ENCODE measurements around the gene ELAVL1.
A peak's percentile ranks its signal among the peaks of the same experiment; 100 is the strongest.
"Not testable (repeated sequence)": the region's sequence is repeated elsewhere in the genome, so short reads cannot be mapped to it uniquely, and the experiment has no call there.

ELAVL1 gene

DNA sequence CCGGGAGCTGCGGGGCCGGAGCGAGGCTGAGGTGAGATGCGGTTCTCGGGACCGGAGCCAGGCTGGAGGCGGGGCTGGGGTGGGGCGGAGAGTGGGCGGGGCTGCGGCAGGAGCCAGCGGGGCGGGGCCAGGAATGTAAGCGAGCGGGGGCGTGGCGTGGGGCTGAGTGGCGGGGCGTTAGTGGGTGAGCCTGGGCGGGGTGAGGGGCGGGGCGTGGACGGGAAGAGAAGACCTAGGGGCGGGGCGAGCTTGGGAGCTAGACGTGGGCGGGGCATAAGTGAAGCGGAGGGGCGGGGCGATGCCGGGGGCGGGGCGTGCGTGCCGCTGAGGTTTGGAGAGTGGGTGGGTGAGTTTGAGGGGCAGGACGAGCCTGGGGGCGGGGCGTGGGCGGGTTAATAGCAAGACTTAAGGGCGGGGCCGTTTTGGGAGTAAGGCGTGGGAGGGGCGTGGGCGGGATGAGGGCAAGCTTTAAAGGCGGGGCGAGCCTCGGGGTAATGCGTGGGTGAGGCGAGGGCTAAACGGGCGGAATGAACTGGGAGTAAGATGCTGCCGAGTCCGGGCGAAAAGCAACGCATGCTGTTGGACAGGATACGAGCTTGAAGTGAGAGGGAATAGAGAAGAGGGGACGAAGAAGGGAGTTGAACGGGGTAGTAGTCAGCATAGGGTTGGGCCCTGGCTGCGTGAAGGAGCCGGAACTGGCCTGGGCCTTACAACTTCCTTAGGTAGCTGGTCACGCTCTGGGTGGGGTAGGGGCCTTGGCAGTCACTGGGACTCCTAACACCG is 84.7 kb downstream of the ELAVL1 start:
- peak; percentile 97 to 100 (median 100) for DNase-seq

DNA sequence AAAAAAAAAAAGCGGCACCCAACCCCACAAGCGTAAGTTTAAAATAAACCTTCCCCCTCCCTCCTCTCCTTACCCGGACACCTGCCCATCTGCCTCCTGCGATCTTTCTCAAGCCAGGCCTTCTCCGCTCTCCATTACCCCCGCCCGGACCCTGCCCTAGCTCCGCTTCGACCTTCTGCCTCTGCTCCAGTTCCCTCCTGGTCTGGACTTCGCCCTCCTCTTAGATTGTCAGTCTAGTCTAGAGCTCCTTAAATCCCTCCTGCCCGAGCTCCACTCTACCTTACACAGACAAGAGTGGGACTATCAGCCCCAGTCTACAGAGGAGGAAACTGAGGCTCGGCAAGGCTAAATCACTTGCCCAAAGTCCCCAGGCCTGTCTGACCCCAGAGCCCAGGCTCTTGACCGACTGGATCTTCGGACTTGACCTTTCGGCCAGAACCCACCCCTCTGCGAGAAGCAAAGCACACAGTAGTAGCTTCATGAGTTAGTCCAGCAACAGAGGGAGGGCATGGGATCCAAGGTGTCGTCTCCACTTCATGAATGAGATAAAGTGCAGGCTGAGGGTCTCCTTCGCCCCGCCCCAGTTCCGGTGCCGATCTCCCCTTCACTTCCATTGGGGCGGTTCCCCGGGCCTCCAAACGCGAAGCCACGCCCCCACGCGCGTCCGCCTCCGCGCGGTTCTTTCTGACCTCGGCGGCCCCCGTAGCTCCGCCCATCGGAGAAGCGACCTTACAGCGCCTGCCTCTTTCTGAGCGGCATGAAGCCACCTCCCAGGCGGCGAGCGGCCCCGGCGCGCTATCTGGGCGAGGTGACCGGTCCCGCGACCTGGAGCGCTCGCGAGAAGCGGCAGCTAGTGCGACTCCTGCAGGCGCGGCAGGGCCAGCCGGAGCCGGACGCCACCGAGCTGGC is 85.6 kb downstream of the ELAVL1 start, which contains the start of gene SNAPC2:
SNAPC2 (plus strand) TSS at position 729 of the 909 bp plus-strand sequence; CDS start at position 758, 29 bp downstream.
- peak; percentile 92 to 97 (median 94) for DNase-seq

GRCh38 chr19:7918615-7919421 is 86.6 kb downstream of the ELAVL1 start:
- DNase-seq = no peak

DNA sequence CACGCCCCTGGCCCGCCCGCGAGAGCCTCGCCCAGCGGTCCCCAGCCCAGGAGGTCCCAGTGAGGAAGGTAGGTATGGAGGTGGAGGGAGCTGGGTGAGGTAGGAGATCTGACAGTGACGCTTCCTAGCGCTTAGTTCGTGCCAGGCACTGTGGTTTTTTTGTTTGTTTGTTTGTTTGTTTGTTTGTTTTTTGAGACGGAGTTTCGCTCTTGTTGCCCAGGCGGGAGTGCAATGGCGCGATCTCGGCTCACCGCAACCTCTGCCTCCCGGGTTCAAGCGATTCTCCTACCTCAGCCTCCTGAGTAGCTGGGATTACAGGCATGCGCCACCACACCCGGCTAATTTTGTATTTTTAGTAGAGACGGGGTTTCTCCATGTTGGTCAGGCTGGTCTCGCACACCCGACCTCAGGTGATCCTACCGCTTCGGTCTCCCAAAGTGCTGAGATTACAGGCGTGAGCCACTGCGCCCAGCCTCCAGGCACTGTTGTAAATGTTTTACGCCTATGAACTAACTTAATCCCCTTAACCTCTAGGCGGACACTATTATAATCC is 87.3 kb downstream of the ELAVL1 start:
- not testable (repeated sequence) for DNase-seq

DNA sequence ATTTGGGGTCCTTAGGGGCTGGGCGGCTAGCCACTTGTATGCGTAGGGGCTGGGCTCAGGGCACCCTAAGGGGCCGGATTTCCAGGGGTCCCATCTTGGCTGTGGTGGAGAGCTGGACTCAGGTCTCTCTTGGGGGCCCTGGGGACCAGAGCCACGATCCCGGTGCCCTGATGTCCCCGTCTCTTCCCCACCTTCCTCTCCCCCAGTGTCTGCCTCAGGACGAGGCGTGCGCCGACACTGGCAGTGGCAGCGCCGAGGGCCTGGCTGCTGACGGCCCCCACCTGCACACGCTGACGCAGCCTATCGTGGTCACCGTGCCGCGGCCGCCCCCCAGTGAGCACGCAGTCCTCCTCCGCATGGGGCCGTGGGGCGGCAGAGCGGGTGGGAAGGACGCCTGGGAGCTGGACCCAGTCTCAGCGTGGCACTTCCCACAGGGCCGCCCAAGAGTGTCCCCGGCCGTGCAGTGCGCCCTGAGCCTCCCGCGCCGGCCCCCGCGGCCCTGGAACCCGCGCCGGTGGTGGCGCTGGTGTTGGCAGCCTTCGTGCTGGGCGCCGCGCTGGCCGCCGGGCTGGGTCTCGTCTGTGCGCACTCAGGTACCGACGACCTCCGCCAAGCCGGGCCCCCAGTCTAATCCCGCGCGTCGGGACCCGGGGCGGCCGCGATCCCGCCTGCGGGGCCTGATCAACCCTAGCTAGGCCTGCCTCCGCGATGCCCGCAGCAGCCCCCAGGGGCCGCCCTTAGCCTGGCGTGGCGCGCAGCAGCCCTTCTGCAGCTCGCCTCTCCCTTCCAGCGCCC is 88.0 kb downstream of the ELAVL1 start:
- DNase-seq = peak in 4 of 5 donors; percentile 40 to 70 (median 53)

GRCh38 chr19:7916955-7917266 is 88.5 kb downstream of the ELAVL1 start:
- DNase-seq = no peak

- DNase-seq = peak; percentile 34 to 61 (median 51)
Observed at GRCh38 chr19:7916103-7916954, 89.1 kb downstream of the ELAVL1 start.

DNA sequence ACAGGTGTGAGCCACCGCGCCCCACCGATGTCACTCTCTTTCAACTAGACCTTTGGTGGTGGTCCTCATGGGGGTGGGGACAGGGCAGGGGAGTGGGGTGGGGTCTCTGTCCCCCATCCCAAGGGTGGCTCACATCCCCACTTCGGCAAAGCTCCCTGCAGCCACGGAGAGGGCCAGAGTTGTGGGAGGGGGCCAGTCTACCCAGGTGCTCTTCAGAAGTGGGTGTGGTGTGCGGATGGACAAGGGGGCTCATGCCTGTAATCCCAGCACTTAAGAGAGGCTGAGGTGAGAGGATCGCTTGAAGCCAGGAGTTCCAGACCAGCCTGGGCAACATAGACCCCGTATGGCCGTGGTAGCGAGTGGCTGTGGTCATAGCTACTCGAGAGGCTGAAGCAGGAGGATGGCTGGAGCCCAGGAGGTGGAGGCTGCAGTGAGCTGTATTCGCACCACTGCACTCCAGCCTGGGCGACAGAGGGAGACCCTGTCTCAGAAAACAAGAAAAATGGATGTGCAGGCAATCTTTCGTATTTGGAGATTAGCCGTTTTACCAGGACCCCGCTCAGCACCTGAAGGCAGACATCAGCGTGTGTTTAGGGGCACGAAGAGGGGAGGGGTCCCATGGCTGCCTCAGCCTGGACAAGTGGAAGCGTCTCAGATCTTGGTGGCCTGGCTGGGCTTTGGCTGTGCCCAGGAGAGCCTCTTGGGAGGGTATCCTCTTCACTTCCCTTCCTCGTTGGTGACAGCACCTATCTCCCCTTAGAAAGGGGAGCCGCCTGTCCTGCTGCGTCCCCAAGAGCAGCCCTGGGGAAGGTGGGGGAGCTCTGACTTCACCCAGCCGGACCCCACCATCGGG is 90.0 kb downstream of the ELAVL1 start:
- no peak for DNase-seq

DNA sequence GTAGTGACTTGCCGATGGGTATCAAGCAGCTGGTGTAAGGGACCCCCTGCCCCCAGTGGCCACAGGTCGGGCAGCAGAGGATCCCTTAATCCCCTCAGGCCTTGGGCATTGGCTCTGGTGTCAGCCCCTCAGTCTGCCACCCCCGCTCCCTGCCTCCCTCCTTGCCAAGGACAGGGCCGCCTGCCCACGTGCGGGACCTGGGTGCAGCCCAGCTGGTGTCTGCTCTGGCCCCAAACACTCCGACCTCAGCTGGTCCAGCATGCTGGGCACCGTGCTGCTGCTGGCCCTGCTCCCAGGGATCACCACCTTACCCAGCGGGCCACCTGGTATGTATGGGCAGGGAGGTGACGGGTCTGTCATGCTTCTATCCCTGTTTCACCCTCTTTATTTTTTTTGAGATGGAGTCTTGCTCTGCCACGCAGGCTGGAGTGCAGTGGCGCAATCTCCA is 90.8 kb downstream of the ELAVL1 start, which contains the start of gene TGFBR3L:
TGFBR3L (plus strand) TSS at position 233 of the 448 bp plus-strand sequence.
- no peak for DNase-seq

- DNase-seq = no peak
Observed at GRCh38 chr19:7914099-7914498, 91.3 kb downstream of the ELAVL1 start.

DNA sequence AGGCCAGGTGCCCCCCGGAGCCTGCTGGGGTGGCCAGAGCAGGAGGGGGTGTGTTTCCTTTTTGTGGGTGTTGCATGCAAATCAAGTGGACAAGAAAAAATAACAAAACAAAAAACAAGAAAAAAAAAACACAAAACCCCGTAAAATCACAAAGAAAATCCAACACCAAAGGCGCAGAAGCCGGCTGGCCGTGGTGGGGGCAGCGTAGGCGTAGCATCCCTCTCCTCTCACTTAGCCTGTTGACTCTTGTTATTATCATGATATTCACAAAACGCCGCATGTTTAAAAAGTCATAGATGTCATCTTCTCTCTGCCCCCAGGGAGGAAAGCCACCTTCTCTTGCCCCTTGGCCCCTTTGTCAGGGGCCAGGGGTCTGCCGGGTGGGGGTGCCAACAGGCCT is 91.8 kb downstream of the ELAVL1 start:
- DNase-seq = no peak

DNA sequence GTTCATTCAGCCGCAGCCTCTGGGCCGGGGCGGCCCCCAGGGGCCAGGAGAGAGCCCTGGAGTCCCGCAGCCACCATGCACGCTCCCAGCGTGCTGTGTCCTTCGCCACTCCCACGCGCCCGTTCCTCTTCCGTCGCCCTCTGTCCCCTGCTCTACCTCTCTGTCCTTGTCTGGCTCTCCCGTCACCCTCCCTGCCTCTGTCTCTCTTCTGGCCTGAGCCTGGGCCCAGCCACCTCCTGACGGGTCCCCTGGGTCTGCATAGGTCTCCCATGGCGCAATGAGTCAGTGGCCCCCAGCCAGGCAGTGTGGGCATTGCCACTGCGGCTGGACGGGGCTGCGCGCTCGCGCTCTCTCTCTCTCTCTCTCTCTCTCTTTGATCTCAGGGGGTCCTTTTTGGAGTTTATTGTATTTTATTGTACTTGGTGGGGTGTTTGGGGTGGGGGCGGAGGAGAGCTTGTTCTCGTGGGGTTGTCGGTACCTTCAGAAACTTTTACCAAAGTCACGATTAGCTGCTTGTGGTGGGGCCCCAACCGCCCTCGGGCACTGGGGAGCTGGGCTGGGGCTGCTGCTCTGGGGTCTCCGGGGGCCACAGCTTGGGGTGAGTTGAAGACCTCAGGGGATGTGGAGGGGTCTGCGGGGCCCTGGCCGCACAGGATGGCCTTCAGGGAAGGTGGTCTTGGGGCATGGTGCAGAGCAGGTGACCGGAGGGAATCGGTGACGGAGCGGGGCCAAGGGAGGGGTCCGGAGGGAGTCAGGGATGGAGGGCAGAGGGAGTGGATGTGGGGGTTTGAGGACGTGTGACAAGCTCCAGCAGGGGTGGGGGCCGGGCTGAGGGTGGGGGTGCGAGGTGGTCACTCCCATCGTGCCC is 92.5 kb downstream of the ELAVL1 start:
- DNase-seq = no peak

DNA sequence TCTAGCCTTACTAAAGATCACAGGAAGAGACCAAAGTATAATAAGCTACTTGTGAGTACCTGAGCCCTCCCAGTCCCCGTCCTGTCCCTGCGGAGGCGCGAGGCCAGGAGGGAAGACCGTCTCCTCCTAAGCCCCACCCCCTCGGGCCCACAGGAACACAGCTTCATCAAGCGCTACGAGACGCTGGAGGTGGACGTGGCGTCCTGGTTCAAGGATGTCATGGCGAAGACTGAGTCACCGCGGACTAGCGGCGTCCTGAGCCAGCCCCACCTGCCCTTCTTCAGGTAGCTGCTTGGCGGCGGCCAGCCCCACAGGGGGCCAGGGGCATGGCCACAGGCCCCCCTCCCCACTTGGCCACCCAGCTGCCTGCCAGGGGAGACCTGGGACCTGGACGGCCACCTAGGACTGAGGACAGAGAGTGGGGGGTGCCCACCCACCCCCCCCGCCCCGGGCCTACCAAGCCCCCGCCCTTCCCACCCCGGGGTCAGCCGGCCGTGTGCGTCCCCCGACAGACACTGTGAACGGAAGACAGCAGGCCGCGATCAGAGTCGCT is 93.2 kb downstream of the ELAVL1 start:
- no peak for DNase-seq

GRCh38 chr19:7911508-7912143 is 93.8 kb downstream of the ELAVL1 start:
- DNase-seq = no peak

- DNase-seq = no peak
Observed at GRCh38 chr19:7910321-7911161, 94.9 kb downstream of the ELAVL1 start.

GRCh38 chr19:7909471-7910067 is 95.9 kb downstream of the ELAVL1 start:
- no peak for DNase-seq
